ENCODE results near the gene LCN15.

Gene LCN15

DNA sequence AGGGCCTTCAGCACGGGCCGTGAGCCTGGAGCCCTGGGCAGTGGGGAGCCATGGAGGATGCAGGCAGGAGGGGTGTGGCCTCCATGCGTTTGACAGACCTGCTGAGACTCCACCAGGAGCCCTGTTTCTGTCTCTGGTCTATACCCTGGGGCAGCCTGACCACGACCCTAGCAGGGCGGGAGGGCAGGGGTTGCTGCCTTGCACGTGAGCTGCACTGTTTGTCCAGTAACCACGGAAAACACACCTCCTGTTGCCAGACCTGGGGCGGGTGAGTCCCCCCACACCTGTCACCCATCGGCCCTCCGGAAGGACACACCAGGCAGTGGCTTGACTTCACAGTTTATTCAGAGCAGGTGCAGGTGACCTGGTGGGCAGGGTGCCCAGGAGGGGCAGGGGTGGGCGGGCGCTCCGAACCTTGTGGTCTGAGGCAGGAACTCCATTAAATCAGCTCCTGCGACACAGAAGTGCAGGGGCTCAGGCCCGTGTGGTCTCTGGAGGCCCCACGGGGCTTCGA, 10.2 kb downstream of the LCN15 start:
- DNase-seq = no peak

DNA sequence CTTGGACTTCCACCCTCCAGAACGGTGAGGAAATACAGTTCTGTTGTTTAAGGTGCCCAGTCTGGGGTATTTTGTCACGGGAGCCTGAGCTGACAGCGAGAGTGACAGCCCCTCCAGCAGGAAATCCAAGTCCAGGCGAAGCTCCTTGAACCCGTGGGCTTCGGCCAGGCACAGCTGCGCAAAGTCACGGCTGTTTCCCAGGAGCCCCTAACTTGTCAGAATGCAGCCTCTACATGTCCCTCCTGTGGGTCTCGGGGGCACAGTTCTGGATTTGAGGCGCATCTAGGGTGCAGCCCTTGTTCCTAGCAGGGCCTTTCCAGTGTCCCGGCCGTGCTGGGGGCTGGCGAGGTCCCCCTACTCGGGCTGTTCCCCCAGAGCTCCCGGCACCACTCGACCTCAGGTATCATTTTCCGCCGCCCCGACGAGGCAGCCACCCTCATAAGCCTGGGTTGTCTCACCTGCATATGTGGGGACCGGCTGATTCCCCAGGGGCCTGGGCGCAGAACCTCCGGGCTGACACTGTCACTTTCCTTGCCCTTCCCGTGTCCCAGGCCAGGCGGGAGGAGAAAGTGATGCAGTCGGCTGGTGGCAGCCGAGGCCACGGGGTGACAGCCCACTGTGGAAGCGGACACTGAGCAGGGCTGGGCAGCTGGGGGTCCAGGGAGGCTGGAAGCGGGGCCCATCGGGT, 10.8 kb downstream of the LCN15 start:
- DNase-seq = no peak

DNA sequence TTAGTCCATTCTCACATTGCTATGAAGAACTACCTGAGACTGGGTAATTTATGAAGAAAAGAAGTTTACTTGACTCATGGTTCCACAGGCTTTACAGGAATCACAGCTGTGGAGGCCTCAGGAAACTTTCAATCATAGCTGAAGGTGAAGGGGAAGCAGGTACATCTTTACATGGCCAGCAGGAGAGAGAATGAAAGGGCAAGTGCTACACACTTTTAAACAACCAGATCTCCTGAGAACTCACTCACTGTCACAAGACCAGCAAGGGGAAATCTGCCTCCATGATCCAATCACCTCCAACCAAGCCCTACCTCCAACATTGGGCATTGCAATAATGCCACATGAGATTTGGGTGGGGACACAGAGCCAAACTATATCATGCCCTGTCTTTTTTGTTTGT, 12.5 kb downstream of the LCN15 start:
- DNase-seq = no peak

DNA sequence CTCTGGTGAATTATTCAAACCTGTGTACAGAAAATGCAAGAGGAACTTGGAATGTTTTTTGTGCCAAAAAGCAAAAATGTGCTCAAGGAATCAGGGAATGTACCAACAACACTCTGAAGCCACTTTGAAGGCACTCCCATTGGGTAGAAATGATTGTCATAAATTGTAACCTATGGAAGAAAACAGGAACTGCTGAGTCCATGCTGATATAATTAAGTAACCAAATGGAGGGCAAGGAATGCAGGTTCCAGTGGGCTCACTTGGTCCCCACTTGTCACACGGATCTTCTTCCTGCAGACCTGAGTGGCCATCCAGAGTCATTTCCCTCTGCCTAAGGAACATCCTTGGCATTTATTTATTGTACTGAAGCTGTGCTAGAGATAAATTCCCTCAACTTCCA, 13.1 kb downstream of the LCN15 start:
- DNase-seq = no peak

DNA sequence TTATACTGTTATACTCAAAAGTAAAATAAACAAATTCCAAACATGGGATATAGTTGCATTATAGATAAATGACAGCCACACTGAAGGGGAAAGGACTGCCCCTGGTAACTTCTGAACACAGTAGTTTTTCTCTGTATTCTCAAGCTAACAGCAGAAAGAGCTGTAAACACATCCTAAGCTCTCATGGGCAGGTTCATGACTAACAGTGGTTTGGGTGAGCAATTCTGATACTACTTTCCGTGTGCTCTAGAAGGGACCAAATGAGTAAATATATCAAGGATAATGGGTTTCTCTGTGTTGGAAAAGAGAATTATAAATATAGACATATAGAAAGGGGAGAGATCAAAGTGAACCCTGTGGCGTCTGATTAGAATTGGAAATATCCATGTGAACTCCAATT, 13.8 kb downstream of the LCN15 start:
- DNase-seq = no peak

DNA sequence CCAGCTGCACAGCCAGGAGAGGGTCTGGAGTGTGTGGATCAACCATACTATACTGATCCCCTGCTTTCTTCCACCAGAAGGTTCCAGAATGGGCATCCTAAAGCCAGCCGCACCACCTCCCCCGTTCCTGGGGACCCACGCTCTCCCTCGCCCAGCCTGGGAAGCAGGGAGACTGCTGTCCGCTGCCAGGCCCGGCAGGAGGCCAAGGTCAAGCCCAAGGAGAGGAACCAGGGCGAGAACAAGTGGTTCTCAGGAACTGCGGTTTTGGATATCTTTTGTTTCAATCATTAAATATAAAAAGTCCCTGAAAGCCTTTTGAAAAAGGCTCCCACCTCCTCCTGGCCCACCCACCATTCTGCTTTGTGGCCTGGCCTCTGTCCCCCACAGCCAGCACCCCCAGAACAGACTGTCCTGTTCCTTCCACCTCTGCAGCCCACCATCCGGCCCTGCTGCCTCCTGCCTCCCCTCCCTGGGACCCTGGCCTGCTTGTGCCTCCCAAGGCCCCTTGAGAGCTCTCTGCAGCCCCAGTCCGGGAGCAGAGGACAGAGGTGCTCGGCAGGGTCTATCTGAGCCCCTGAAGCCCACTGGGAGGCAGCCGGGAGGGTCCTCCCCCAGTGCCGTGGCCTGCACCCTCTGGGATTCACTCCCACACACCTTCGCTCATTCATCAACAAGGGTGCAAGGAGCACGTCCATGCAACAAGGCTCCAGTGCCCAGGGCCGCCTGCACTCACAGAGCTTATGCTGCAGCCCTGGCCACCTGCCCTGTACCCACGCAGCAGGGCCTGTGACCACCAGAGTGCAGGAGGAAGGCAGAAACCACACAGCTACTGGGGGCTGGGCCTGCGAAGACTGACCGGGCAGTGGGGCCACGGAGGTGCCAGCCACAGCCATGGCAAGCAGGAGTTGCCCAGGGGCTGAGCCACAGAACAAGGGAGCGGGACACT, 15.4 kb downstream of the LCN15 start:
- no peak for DNase-seq

DNA sequence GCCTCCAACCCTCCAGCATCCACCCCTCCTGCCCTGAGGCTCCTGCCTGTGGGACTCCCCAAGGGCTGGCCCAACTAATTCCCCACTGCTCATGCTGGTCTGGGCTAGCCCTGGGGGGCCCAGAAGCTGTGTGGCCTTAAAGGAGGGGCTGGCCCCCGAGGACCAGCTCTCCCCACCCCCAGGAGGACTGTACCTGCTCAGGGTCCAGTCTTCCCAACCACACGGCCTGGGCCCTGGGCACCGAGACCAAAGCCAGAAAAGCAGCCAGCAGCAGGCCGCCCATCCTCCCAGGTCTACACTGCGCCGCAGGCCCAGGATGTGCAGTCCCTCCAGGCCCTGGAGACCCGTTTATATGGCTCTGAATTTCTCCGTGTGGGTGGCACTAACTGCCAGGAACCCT, 16.1 kb downstream of the LCN15 start, which contains the start of gene LCN6:
LCN6 (minus strand) TSS at position 325 of the 400 bp plus-strand sequence; CDS start at position 283, 42 bp downstream.
- DNase-seq = no peak

DNA sequence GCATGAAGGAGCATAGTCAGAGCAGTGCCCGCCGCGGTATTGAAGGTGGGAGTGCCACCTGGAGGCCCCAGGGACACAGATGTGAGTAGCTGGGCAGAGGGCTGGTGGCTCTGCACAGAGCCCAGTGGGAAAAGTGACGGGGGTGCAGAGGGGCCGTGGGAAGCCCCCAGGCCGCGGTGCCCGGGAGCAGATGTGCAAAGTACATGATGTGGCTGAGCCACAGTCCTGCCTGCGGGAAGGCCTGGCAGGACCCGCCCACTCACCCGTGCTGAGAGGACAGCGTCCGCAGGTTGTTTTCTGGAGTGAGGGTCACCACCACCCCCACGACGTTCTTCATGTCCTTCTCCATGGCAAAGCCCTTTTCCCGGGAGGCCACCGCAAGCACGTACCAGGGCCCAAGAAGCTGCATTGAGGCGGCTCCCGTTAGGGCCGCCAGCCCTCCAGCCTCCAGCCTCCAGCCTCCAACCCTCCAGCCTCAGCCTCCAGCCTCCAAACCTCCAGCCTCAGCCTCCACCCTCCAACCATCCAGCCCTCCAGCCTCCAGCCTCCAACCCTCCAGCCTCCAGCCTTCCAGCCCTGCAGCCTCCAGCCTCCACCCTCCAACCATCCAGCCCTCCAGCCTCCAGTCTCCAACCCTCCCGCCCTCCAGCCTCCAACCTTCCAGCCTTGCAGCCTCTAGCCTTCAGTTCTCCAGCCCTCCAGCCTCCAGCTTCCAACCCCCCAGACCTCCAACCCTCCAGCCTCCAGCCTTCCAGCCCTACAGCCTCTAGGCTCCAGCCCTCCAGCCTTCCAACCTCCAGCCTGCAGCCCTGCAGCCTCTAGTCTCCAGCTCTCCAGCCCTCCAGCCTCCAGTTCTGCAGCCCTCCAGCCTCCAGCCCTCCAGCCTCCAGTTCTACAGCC, 16.9 kb downstream of the LCN15 start:
- DNase-seq = no peak

DNA sequence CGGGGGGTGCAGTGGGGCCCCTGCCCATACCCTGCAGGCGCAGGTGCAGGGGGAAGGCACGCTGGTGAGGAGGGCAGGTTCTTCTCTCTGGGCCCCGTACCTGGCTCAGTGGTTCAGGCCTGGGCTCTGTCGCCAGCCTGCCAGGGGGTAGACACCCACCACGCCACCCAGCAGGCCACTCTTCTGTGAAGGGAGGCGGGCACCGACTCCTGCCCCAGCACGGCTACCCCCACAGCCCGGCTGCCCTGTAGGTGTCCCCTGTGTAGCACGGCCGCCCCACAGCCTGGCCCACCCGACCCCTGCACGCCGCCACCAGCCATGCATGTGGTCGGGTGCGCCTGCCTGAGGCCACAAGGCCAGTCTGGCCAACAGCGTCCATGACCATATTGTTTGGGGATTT, 17.7 kb downstream of the LCN15 start:
- no peak for DNase-seq

DNA sequence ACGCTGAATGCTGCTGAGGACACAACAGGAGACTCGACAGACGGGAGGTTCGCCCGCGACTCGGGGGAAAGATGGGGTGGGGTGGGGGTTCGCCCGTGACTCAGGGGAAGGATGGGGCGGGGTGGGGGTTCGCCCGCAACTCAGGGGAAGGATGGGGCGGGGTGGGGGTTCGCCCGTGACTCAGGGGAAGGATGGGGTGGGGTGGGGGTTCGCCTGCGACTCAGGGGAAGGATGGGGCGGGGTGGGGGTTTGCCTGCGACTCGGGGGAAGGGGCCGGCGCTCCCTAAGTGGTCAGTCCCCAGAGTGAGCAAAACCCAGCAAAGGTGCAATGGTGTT, 18.2 kb downstream of the LCN15 start:
- no peak for DNase-seq

DNA sequence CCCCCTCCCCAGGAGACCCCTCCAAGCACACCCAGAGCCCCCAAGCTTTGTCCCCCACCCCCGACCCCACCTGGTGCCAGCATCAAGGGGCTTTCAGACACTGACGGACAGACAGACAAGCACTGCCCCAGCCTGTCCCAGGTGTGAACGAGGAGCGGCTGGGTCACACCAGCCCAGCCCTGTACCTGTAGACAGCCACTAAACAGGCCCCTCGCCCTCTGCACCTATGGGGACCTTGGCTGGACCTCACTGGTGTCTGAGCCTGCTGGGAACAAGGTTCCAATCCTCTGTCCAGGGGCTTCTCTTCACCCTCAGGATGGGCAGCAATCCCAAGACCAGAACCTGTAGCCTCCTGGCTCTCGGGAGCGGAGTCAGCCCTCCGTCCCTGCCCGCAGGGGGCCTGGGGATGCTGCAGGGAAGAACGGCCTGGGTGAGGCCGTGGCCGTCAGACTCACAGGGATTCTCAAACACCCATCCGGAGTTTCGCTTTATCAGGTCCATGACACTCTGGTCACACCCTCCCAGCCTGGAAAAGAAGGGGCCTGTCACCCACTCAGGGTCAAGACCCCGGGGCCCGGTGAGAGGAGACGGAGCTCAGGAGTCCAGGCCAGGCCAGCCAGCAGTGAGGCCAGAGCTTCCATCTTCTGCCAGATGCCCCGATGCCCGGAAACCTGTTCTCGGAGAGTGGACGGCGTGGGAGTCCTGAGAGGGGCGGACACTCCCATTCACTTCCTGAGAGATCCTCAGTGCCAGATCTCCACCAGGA, 18.7 kb downstream of the LCN15 start:
- no peak for DNase-seq

DNA sequence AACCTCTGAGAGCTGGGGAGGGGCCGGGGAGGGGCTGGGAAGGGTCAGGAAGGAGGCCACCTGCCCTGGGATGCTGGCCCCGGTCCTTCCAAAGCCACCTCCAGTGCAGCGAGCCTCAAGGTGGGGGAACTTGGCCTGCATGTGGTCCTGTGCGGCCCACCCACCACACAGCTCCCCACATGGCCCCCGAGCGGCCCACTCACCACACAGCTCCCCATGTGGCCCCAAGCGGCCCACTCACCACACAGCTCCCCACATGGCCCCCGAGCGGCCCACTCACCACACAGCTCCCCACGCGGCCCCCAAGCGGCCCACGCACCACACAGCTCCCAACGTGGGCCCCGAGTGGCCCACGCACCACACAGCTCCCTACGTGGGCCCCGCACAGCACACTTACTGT, 19.5 kb downstream of the LCN15 start:
- DNase-seq = no peak

DNA sequence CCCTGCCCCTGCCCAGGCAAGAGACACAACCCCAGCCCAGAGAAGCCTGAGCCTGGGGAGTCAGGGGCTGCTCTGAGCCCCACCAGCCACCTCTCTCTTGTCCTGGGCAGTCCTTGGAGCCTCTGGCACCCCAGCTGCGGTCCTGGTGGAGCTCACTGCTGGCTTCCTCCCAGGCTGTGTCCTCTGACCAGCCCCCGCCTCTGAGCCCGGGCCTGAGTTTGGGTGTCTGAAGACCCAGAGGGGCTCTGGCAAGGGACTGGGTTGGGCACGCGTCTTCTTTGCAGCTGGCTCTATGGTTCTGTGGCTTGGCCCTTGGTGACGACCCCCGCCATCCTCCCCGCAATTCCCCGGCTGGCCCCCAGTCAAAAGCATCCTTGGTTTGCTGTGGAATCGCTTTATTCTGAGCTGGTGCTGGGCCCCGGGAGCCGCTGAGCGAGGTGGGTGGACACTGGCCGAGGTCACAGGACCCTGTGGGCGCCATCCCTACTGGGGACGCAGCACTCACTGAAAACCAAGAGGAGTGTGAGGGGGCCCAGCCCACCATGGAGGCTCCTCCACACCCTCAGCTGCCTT, 20.6 kb downstream of the LCN15 start:
- no peak for DNase-seq

DNA sequence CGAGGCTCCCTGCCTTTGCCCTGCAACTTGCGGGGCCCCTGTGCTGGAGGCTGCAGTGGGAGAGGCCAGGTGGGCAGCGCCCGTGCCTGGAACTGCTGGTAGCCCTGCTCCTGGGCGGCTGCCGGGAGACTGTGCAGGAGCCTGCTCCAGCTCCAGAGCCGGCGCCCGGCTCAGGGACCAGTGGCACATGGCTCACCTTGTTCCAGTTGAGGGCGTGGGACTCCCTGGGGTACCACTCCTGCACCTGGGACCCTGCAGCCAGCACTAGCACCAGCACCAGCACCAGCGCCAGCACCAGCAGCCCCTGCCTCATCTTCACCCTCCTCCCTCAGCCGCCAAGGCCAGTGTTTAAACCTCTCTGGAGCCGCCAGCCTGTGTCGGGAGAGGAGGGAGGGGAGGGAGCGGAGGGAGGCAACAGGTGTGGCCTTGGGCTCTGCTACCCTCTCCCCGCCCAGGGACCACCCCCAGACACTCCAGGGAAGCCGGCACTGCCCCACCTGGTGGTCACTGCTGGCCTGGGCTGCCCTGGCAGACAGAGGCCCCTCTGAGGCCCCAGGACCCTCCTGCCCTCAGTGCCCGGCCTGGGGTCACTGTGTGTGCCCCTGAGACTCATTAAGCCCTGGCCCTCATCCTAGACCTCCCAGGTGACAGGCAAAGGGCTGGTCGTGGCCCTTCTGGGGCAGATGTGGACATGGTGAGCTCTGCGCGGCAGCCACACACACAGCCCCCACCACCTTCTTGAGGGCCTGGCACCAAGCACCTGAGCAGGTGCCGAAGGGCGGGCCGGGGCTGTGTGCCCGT, 21.5 kb downstream of the LCN15 start, which contains the start of gene LCN10:
LCN10 (minus strand) TSS at position 350 of the 801 bp plus-strand sequence; CDS start at position 313, 37 bp downstream.
- DNase-seq = no peak

DNA sequence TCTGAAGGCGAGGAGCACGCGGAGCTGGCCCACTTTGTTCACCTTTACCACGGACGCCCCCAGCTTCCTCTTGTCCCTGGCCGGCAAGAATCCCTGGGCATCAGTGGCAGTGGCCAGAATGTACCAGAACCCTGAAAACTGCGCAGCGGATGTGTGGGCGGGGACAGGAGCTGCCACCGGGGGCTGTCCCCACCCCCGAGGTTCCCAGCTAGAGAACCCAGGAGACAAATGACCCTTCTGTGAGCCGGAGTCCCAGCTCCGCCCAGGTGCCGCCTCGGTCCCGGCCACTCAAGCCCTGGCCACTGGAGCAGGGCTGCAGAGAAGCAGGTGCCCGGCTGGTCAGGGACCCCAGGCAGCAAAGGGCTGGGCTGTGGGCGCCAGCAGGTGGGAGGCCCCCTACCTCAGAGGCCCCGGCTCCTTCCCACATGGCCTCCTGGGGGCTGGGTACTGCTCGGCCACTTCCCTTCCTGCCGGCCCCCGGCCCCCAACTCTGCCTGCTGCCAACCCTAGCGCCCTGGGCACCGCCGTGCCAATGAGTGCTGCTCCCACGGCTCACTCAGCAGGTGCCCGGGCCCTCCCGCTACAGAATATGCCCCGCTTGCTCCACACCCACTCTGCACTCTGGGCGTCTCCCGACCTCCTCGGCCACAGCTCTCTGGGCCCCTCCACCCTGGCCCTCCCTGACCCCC, 22.3 kb downstream of the LCN15 start:
- DNase-seq = peak; percentile 64

DNA sequence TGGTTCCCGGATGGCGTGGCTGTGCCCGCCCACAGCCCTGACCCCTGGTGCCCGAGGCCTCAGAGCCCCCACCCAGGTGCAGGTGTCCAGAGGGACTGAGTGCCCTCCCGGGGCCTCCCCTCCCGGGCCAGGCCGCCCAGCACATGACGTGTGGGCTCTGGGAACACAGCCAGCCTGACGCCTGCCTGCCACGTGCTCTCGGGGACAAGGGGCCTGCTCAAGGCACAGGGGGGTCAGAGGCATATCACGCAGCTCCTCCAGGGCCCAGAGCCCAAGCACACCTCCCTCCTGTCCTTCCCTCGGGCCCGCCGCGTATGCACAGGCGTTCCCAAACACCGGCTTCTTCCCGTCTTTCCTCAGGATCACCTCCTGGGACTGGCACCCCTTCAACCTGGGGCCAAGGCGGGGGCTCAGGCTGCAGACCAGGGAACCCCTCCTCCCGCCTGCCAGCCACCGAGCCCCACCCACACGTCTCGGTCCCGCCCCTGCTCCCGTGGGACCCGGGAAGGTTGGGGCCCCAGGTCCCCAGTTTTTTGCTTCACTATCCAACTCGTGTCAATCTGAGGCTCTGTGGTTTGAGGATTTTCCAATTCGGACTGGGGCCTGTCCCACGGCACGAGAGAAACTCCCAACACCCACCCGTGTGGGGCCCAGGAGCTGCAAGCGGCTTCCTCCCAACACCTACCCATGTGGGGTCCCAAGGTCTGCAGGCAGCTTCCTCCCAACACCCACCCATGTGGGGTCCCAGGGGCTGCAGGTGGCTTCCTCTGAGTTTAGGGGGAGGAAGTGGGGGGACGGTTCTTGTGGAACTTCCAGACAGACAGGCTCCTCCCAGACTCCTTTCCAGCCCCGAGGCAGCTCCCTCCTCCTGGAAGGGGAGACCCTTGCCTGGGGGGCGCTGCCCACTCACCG, 23.1 kb downstream of the LCN15 start:
- no peak for DNase-seq

DNA sequence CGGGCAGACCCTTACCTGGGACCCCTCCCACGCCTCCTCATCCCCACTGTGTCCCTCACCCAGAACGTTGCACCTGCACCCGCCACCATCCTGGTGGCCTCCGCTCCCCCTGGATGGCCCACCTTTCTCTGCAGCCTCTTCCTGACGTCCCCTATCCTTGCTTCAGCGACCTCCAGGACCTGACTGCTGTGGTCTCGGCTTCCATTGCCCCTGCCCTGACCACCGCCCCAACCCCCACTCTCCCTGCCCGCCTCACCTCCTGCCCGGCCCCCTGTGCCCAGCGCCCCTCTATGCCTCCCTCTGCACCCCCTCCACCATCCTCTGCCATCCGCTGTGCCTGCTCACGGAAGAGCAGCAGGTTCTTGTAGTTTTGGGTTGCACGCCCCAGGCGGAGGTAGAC, 23.8 kb downstream of the LCN15 start:
- DNase-seq = no peak

DNA sequence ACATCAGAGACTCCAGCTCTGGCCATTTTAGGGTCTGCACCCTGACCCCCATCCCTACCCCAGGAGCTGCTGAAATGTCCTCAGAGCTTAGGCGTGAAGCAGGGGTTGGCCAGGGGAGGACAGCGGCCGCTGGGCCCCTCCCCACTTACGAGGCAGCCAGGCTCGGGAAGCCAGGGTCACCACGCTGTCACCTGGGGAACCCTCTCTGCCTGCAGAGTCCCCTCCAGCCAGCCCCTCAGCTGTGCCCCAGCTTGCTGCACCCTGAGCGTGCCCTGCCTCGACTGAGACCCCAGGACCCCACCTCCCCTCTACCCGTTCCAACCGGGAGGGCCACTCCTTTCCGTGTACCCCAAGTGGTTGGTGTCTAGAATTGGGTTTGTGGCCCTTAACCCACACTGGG, 24.2 kb downstream of the LCN15 start:
- DNase-seq = no peak

DNA sequence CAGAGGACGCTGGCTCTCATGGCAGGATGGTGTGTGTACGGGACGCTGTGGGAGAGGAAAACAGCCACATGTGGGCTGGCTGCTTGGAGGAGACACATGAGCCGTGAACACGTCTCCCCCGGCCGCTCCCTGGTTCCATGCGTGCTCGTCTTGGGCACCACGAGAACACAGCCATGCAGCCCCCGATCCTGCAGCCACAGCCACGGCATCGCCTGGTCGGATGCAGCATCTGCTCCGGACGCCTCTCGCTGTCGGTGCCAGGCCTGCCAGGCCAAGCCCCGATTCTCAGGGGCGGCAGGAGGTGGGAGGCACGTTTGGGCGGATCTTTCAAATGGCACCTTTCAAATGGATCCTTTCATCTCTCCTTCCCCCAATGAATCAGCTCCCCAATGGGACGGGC, 24.8 kb downstream of the LCN15 start:
- no peak for DNase-seq
